Stimulated activated CD4-positive, alpha-beta T cell treated with anti-CD3 and anti-CD28 coated beads, Interleukin-1b, Interleukin-23, amount 100 ng/mL, for 4 hours (primary cell): ENCODE data around the gene TRAF2.

Experiments used
- DNase-seq, 2 donors: peaks; one replicate each; pipeline ENCODE4 v3.0.0-alpha.2; 2020; ENCODE audit warnings: low read depth in 2 of 2

TRAF2 gene

DNA sequence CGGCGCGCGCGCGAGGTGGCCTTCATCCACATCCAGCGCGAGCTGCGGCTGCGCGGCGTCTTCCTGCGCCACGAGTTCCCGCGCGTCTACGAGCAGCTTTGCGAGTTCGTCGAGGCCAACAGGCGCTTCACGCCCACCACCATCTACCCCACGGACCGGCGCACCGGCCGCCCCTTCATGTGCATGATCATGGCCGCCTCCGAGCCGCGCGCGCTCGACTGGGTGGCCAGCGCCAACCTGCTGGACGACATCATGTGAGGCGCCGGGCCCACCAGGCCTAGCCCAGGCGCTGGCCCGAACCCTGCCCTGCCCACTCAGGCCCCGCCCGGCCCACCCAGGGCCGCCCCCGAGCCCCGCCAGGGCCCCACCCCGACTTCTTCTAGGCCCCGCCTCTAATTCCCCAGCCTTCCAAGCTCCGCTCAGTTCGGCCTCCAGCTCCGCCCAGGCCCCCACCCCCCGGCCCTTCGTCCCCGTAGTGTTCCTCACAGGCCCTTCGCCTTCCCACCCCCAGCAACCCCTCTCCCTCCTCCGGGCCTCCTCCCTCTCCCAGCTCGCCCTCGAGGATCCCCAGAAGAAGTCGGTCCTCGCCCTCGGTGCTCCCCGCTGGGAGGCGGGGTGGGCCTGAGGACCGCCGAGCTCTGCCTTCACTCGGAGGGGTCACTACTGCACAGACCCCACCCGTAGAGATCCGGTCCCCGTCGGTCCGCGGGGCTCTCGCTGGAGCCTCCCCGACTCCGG is 39.1 kb upstream of the TRAF2 start:
- no peak for DNase-seq

DNA sequence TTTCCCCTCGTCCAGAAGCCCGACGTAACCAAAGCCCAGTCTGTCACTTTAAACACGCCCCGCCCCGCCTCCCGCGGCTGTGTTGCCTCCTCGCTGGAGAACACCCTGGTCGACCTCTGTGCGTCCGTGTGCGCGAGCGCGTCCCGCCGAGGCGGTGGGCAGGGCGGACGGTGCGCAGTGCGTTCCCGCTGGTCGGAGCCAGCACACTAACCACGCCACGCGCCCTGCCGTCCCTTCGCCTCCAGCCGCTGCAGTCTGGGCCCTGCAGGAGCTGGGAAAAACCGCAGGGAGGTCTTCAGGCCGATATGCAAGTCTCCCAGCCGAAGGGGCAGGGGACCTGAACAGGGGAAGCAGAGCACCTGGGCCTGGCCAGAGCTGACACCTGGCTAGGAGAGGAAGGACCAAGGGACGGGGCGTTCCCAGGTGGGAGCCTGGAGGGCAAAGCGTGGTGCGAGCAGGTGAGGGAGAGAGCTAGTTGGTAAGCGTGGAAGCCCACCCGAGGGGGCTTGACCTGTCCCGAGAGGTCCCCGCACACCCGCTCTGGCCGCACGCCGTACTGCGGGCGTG is 38.4 kb upstream of the TRAF2 start:
- DNase-seq = peak; percentile 49 to 68

DNA sequence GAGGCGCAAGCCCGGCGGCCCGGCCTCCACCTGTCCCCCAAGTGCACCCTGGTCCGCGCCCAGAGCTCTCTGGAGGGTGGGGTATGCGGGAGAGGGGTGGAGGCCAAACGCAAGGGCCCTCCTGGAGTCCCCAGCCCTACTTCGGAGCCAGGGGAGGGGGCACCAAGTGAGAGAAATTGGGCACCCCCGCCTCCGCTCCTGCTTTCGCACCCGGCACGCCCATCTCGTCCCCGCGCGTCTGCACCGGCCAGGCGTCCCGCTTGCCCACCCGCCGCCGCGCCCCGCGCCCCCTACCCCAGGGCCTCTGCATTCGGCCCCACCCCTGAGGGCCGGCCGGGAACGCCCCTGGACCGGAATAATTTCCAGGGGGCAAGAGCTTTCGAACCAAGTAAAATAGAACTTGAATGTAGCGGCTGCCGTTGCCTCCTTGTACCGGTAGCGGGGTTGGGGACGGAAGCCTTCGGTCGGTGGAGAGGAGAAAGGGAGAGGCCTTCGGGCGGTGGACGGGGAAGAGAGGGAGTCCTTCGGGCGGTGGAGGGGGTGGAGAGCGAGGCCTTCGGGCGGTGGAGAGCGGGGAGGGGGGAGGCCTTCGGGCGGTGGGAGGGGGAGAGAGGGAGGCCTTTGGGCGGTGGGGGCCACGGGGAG is 37.8 kb upstream of the TRAF2 start:
- DNase-seq = no peak

DNA sequence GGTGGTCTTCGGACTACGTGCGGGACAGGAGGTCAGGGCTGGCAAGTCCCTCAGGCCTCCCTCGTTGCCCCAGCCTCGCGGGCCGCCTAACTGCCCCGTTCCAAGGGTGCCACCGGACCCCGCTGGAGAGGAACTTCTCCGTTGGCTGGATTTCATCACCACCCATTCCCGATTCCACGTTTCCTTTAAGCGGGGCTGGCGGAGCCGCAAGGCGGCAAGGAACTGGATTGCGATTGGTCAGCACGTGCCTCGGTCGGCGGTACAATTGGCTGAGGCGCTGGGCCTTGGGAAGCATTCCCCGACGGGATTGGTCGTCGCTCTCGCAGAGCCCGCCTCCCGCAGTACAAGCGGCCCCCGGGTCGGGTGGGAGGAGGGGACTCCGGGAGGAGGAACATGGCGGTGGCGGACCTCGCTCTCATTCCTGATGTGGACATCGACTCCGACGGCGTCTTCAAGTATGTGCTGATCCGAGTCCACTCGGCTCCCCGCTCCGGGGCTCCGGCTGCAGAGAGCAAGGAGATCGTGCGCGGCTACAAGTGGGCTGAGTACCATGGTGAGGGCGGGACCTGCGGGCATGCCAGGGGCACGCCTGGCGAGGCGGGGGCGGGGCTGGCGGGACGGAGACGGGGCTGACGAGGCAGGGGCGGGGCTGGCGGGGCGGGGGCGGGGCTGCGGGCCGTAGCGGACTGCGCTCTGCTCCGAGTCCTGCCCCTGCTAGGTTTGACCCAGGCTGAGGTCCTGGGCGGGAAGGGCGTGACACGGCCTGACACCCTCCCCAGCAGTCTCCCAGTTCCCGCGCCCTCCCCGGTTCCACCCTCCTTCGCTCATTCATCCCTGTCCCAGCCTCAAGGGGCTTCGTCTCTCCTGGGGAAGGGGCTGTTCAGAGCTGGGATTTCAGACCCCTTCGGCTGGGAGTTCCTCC is 37.0 kb upstream of the TRAF2 start, which contains the start of gene PHPT1:
Gene PHPT1 (plus strand): TSS at position 372 of the 922 bp plus-strand sequence. CDS start 22 bp downstream, at position 394.
- DNase-seq = peak; percentile 92 to 93

DNA sequence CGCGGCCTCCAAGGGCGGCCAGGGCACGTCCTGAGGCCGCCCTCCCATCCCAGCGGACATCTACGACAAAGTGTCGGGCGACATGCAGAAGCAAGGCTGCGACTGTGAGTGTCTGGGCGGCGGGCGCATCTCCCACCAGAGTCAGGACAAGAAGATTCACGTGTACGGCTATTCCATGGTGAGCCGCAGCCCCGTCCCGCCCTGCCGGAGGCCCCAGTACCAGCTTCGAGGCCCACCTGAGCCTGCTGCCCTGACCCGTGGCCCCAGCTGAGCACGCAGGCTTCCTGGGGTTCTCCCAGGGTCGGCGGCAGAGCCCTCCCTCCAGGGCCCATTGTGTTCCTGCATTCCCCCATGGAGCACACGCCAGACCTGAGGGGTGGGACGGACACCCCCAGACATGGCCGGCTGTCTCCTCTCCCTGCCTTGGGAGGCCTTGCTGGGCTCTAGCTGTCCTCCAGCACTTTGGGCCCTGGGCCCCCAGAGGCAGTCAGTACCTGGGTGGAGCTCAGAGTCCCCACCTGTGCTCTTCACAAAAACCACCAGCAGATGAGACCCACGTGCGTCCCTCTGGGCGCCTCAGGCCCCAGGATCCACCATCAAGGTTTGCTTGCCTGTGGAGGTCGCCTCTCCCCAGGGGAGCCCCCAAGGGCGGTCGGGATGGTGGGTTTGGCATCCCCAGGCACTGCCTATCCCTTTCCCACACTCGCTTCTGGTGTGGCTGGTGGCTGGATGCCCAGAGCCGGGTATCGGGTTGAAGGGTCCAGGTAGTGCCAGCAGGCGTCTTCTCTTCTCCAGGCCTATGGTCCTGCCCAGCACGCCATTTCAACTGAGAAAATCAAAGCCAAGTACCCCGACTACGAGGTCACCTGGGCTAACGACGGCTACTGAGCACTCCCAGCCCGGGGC is 36.1 kb upstream of the TRAF2 start:
- no peak for DNase-seq

DNA sequence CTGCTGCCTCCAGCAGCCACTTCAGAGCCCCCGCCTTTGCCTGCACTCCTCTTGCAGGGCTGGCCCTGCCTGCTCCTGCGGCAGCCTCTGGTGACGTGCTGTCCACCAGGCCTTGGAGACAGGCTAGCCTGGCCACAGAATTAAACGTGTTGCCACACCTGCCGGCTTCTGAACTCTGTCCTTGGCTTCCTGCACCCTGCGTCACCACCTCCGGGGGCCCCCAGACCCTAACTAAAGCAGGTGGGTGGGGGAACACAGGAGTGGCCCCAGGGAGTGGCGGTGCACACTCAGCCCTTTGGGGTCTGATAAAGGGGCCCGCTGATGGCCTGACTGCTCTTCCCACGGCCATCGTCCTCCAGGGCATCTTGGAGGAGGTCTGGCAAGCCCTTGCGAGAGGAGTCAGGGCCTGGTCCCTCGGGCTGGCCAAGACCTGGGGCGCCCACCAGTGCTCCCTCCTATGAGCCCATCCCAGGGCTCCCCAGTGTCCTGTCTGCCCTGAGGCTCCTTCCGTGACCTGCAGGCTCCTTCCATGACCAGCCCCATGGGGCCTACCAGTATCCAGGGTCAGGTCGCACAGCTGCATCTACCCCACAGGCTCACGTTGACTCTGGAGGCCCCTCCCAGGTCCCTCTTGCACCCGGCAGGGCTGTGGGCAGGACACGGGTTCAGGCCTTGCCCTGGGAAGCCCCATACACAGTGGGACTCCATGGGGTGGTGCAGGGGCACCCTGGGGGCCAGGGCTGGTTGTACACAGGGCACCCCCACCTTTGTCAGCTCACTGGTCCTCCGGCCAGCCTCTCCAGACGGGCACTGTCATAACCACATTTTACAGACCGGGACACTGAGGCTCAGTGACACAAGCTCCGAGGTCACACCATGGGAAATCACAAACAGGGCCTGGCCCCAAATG is 35.2 kb upstream of the TRAF2 start:
- no peak for DNase-seq

DNA sequence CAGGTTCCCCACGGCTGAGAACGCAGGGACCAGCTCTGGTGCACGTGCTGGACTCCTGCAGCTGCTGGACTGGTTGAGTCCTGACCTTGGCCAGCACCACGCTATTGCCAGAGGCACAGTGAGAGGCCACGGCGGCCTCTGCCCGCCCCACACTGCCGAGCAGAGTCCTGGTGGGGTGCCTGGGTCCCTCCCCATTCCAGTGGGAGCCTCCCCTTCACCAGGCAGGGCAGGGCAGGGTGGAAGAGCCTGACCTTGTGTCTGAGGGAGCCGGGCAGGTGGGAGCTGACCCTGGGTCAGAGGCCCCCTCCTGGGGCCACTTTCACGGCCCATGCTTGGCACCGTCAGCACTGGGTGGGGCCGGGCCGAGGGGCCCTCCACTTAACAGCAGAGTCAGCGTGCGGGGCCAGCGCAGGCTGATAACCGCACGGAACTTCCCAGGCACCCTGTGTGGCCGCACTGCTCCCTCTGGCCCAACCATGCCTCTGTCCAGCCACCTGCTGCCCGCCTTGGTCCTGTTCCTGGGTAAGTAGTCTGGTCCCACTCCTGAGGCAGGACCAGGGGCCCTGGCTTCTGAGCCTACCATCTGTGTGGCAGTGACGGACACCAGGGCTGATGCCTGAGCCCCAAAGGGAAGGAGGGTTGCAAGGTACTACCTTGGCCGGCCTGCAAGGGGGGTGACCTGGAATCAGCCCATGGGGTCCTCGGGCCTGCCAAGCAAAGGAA is 34.2 kb upstream of the TRAF2 start, which contains the start of gene MAMDC4:
Gene MAMDC4 (plus strand): TSS at position 406 of the 723 bp plus-strand sequence. CDS start 71 bp downstream, at position 477.
- no peak for DNase-seq

DNA sequence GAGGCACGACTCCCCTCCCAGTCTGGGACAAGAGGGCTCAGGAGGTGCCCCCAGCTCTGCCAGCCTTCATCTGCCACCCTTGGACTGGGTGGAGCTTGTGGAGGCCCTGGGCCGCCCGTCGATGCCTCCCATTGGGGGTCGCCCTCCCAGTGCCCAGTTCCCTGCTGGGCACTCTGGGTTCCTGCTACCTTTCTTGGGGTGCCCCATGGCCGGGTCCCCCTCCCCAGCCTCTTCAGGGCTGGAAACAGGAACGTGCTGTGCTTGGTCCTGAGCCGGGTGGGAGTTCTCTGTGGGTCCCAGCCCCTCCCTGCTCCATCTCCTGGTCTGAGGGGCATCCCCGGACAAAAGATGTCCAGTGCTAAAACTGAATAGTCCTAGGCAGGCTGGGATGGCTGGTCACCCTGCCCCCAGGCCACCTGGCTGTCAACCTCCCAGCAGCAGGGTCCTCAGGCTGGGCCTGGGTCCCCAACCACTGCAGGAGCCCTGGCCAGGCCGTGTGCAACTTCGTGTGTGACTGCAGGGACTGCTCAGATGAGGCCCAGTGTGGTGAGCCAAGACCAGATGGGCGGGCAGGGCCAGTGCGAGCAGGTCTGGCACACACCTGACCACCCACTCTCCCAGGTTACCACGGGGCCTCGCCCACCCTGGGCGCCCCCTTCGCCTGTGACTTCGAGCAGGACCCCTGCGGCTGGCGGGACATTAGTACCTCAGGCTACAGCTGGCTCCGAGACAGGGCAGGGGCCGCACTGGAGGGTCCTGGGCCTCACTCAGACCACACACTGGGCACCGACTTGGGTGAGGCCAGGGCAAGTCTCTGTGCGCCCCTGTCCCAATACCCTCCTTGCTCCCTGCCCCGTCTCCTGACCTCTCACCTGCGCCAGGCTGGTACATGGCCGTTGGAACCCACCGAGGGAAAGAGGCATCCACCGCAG is 33.4 kb upstream of the TRAF2 start:
- no peak for DNase-seq

DNA sequence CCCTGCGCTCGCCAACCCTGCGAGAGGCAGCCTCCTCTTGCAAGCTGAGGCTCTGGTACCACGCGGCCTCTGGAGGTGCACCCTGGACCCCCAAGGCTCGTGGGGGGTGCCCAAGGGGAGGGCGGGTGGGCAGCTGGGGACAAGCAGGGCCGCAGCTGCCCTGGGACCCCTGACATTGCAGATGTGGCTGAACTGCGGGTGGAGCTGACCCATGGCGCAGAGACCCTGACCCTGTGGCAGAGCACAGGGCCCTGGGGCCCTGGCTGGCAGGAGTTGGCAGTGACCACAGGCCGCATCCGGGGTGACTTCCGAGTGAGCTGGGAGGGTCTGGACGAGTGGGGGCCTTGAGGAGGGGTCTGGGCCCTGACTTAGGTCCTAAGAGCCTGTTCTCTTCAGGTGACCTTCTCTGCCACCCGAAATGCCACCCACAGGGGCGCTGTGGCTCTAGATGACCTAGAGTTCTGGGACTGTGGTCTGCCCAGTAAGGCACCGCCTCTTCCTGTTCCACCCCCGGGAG is 32.7 kb upstream of the TRAF2 start:
- DNase-seq = no peak

DNA sequence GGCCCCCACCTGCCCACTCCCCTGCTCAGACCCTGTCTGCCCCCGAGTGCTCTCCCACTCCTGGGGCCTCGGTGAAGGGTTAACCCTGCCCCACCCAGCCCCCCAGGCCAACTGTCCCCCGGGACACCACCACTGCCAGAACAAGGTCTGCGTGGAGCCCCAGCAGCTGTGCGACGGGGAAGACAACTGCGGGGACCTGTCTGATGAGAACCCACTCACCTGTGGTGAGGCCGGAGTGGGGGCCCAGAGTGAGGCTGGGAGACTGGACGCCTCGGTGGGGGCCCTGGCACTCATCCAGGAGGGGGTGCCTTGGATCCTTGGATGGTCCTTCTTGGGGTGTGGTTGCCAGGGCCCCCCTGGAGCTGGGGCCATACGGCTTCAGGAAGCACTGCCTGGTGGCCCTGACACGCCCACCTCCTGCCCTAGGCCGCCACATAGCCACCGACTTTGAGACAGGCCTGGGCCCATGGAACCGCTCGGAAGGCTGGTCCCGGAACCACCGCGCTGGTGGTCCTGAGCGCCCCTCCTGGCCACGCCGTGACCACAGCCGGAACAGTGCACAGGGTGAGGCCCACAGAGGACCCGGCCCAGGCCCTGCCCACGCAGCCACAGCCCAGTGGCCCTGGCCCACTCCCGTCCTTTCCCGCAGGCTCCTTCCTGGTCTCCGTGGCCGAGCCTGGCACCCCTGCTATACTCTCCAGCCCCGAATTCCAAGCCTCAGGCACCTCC is 32.0 kb upstream of the TRAF2 start:
- DNase-seq = no peak

DNA sequence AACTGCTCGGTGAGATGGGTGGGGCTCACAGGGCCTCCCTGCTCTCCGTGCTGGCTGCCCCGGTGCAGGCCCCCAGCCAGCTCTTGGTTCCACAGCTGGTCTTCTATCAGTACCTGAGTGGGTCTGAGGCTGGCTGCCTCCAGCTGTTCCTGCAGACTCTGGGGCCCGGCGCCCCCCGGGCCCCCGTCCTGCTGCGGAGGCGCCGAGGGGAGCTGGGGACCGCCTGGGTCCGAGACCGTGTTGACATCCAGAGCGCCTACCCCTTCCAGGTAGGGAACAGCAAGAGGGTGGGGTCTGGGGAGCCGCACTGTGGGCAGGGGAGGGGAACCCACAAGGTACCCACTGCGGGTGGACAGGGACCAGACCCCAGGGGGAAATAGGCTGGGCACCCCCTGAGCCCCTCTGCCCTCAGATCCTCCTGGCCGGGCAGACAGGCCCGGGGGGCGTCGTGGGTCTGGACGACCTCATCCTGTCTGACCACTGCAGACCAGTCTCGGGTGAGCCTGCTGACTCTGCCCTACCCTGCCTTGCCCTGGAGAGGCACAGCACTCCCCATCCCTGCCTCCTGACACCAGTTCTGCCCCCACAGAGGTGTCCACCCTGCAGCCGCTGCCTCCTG is 31.4 kb upstream of the TRAF2 start:
- no peak for DNase-seq

DNA sequence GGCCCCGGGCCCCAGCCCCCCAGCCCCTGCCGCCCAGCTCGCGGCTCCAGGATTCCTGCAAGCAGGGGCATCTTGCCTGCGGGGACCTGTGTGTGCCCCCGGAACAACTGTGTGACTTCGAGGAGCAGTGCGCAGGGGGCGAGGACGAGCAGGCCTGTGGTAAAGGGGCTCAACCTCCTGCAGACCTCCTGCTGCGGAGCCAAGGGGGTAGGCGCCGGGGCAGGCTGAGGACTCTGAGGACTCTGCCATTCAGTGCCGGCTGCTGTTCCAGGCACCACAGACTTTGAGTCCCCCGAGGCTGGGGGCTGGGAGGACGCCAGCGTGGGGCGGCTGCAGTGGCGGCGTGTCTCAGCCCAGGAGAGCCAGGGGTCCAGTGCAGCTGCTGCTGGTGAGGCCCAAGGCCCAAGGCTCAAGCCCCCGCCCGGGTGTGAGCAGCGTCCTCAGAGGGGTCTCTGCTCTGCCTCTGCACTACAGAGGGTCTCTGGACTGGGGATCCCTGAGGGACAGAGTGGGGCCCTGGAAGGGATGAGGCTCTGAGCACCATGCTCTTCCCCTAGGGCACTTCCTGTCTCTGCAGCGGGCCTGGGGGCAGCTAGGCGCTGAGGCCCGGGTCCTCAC is 30.7 kb upstream of the TRAF2 start:
- no peak for DNase-seq

DNA sequence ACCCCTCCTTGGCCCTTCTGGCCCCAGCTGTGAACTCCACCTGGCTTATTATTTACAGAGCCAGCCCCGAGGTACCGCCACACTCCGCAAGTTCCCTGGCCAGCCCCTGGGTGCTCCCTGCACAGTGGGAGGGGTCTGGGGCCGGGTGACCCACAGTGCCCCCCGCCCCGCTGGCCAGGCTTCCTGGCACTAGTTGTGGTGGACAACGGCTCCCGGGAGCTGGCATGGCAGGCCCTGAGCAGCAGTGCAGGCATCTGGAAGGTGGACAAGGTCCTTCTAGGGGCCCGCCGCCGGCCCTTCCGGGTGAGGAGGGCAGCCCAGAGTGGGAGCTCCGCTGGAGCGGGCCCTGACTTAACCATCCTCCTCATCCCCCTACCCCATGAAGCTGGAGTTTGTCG is 30.2 kb upstream of the TRAF2 start:
- DNase-seq = no peak

DNA sequence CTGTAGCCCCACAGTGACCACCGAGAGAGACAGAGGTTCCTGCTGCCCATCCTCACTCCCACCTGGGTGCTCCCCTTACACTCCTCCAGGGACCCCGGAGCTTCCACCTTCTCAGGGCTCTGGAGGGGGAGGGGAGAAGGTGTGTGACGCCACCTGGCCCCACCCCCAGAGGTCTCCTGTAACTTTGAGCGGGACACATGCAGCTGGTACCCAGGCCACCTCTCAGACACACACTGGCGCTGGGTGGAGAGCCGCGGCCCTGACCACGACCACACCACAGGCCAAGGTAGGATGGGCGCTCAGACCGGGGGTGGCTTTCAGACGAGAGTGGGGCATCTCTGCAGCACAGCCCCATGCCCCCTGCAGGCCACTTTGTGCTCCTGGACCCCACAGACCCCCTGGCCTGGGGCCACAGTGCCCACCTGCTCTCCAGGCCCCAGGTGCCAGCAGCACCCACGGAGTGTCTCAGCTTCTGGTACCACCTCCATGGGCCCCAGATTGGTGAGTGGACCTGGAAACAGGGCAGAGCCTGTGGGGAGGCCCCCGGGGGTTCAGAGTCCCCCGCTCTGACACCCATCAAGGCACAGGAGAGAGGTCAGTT is 29.7 kb upstream of the TRAF2 start:
- no peak for DNase-seq

DNA sequence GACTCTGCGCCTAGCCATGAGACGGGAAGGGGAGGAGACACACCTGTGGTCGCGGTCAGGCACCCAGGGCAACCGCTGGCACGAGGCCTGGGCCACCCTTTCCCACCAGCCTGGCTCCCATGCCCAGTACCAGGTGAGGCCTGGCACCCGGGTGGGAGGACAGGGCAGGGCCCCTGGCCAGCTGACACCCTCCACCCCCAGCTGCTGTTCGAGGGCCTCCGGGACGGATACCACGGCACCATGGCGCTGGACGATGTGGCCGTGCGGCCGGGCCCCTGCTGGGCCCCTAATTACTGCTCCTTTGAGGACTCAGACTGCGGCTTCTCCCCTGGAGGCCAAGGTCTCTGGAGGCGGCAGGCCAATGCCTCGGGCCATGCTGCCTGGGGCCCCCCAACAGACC is 29.1 kb upstream of the TRAF2 start:
- DNase-seq = no peak
